Cardiac muscle cell (in vitro differentiated cells and primary cell): ENCODE data around the gene BBLN. TPM values are rescaled to one million over a fixed set of nuclear protein-coding genes. Genes with fewer than 3 reads are reported as not detected.
"Not testable (repeated sequence)": the region's sequence is repeated elsewhere in the genome, so short reads cannot be mapped to it uniquely, and the experiment has no call there.

Source experiments
- DNase-seq, 2 donors: peaks; one replicate each; pipeline versions ENCODE4 v3.0.0 to v3.0.0-alpha.2; 2010 to 2017; ENCODE audit warnings: low read depth in 1 of 2, low spot score in 1 of 2
- H3K27ac ChIP-seq: fragments of 200-600 bp; sonication (generic); 2 replicates; pipeline ENCODE4 v1.5.1; 2016
- H3K27me3 ChIP-seq: fragments of 200-600 bp; sonication (generic); 2 replicates; pipeline ENCODE4 v1.6.0; 2016; ENCODE audit warnings: control low read depth
- H3K36me3 ChIP-seq: fragments of 200-600 bp; sonication (generic); 2 replicates; pipeline ENCODE4 v1.5.1; 2016; ENCODE audit warnings: control low read depth
- H3K4me1 ChIP-seq: fragments of 200-600 bp; sonication (generic); 2 replicates; pipeline ENCODE4 v1.8.1; 2017; ENCODE audit warnings: low read depth, mild to moderate bottlenecking, mixed run types
- H3K4me3 ChIP-seq: fragments of 200-600 bp; sonication (generic); 2 replicates; pipeline ENCODE4 v1.5.1; 2016; ENCODE audit warnings: mild to moderate bottlenecking
- H3K9me3 ChIP-seq: fragments of 200-600 bp; sonication (generic); 2 replicates; pipeline ENCODE4 v1.5.1; 2017; ENCODE audit warnings: low read depth, mild to moderate bottlenecking, control low read depth
- polyA plus RNA-seq: library from polyadenylated mRNA; unstranded; fragments of >200 nt; fragmentation: Nextera tagmentation; extraction: Ambion mirVana; gene quantifications from 2 replicates; pipeline ENCODE4 v1.2.1, GENCODE V29; 2016
- total RNA-seq: library from RNA; depleted of rRNA; stranded (reverse); fragments of >200 nt; gene quantifications from 2 replicates; pipeline ENCODE4 v1.2.3, GENCODE V29; 2016
- TF ChIP-seq, protein P1 (sequence below): IDR thresholded peaks from 2 replicates; pipeline ENCODE4 v1.5.1; 2012; ENCODE audit warnings: low read depth, mild to moderate bottlenecking, low read length

BBLN gene
- total and polyA plus RNA-seq, 2 experiments from 2014 or later, result 243 to 729 TPM

DNA sequence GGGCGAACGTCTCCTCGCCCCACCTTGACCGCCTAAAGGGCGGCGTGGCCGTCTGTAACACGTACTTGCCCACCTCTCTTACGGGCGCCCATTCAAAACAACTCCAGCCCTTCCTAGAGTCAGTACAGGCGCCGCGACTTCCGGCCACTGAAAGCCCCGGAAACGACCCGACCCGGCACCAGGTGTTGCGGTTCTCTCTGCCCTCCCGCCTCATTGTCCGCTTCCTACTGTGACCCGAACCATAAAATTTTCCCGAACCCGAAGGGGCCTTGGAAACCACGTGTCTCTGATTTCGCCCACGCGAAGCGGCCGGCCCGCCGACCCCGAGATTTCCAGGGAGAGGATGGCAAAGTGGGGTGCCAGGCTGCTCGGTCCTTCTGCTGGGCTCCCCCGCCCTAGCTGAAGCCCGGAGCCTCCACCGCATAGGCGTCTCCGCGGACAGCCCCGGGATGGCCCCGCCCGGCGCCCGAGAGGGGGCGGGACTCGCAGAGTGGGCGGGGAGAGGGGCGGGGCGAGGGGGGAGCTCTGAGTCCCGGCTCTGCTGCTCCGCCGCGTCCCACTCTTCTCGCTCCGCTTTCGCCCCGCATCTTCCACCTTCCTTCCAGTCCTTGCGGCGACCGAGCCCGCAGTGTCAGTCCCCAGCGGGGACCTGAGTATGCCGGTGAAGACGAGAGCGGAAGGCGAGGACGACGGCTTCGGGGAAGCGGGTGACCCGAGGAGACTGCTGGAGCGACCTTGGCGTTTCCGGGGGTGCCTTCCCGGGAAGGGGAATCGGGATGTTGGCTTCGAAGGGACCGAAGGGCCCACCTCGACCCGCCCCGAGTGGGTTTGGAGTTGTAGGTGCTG, 31.9 kb upstream of the BBLN start:
- Histone ChIP-seq H3K9me3 (no peaks in the 10 kb centered on the region), H3K36me3 (peaks cover 7% of the 10 kb centered on the region), H3K27ac (peak overlapping the region; percentile 96), H3K4me3 (peak overlapping the region; percentile 97), H3K4me1 (peaks cover 4% of the 10 kb centered on the region), H3K27me3 (no peaks in the 10 kb centered on the region)
- TF ChIP-seq, protein P1, sequence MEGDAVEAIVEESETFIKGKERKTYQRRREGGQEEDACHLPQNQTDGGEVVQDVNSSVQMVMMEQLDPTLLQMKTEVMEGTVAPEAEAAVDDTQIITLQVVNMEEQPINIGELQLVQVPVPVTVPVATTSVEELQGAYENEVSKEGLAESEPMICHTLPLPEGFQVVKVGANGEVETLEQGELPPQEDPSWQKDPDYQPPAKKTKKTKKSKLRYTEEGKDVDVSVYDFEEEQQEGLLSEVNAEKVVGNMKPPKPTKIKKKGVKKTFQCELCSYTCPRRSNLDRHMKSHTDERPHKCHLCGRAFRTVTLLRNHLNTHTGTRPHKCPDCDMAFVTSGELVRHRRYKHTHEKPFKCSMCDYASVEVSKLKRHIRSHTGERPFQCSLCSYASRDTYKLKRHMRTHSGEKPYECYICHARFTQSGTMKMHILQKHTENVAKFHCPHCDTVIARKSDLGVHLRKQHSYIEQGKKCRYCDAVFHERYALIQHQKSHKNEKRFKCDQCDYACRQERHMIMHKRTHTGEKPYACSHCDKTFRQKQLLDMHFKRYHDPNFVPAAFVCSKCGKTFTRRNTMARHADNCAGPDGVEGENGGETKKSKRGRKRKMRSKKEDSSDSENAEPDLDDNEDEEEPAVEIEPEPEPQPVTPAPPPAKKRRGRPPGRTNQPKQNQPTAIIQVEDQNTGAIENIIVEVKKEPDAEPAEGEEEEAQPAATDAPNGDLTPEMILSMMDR, result no peak
- DNase-seq, result peak; percentile 90 to 93

DNA sequence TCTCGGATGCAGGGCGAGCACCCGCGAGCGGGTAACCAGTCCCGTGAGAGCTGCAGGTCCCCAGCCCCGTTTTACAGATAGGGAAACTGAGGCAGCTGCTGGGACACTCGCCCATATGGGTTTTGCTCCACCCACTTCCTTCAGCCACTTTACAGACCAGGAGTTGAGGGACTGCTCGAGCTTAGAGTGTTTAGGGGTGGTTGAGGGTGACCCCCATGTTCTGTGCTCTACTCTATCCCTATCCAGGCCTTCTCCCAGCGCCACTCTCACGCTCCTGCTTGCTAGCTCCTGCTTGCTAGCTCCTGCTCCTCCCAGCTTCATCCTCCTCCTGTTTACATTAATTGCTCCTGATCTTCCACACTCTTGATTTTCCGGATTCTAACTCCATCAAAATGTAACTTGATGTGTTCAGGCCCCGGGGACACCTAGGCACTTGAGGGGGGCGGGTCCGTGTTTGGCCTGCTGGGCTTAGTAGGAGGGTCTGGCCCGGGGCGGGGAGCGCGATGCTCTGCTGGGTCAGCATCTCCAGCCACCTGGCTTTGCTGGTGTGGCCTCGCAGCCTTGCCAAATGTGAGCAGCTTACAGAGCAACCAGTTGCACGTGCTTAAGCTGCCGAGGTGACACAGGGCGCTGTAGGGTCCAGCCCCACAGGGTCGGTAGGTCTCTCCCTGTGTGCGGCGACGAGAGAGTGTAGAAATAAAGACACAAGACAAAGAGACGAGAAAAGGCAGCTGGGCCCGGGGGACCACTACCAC, 31.1 kb upstream of the BBLN start:
- DNase-seq, result no peak
- peaks cover 4% of the 10 kb centered on the region for H3K4me1 ChIP-seq
- H3K27ac ChIP-seq, result no peak overlapping the region

GRCh38 chr9:128129976-128130590, 30.0 kb upstream of the BBLN start:
- not testable (repeated sequence) for H3K4me1 ChIP-seq, H3K27ac ChIP-seq, H3K4me3 ChIP-seq, H3K27me3 ChIP-seq, H3K36me3 ChIP-seq, DNase-seq, H3K9me3 ChIP-seq
- TF ChIP-seq, protein P1, result peak; percentile 32

More for the DNA sequence above, 31.1 kb upstream of the BBLN start:
- Histone ChIP-seq H3K27me3 (no peaks in the 10 kb centered on the region), H3K4me3 (peak overlapping the region; percentile 97), H3K9me3 (no peaks in the 10 kb centered on the region), H3K36me3 (peaks cover 3% of the 10 kb centered on the region)
- TF ChIP-seq, protein P1, result no peak

DNA sequence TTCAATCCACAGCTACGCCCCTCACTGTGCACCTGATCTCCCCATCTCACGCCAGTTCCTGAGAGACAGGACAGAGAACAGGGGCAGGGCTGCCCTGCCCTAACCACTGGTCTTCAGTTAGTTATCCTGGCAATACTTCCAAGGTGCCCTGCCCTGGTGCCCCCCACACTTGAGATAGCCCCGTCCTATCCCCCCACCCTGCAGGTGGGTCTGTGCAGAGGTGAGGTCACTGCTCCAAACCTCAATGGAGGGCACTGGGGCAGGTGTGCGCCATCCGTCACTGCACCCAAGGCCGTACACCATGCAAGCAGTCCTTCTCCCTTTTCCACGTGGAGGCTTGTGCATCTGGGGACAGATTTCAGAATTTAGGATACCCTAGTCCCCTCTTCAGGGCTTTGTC, 29.4 kb upstream of the BBLN start:
- H3K4me3 ChIP-seq, result not testable (repeated sequence)

DNA sequence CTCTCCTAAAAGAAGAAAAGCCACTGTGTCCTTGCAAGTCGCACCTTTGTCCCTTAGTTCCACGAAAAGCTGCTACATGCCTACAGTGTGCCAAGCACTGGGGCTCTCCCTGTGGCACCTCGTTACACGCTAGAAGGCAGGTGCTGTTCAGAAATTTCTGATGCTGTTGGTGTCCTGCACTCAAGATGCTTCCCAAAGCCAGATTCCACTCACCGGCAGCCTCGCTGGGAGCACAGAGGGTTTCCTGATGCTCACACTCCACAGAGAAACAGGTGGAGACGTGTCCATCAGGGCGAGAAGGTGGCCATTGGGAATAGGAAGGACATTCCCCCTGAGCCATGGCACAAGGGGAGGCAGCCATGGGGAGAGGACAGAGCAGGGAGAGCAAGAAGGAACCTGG, 28.7 kb upstream of the BBLN start:
- H3K9me3 ChIP-seq, H3K4me1 ChIP-seq, H3K4me3 ChIP-seq, H3K27ac ChIP-seq, DNase-seq, H3K36me3 ChIP-seq, H3K27me3 ChIP-seq: not testable (repeated sequence)

More for the DNA sequence above, 29.4 kb upstream of the BBLN start:
- H3K27ac ChIP-seq, DNase-seq, H3K27me3 ChIP-seq, H3K36me3 ChIP-seq, H3K9me3 ChIP-seq, H3K4me1 ChIP-seq: not testable (repeated sequence)

- not testable (repeated sequence) for H3K4me3 ChIP-seq, H3K4me1 ChIP-seq, H3K27ac ChIP-seq, H3K36me3 ChIP-seq, DNase-seq, H3K9me3 ChIP-seq, H3K27me3 ChIP-seq
Observed at GRCh38 chr9:128132139-128132538, 27.9 kb upstream of the BBLN start.

GRCh38 chr9:128135561-128135960, 24.5 kb upstream of the BBLN start:
- not testable (repeated sequence) for H3K27me3 ChIP-seq, H3K27ac ChIP-seq, H3K4me1 ChIP-seq, H3K9me3 ChIP-seq, DNase-seq, H3K4me3 ChIP-seq, H3K36me3 ChIP-seq
